GM23338 (cell line): Measurements from ENCODE around the gene AP1M1. TPM values are rescaled to one million over a fixed set of nuclear protein-coding genes. Genes with fewer than 3 reads are reported as not detected.

Experiments
- ATAC-seq: fragments of 200-7000 bp; cut with Tn5 transposase; 3 replicates; pipeline ENCODE4 v1.9.1; 2020
- DNase-seq: peaks from one replicate; pipeline ENCODE4 v3.0.0-alpha.2; 2015; ENCODE audit warnings: low spot score
- H2AFZ ChIP-seq: fragments of 200-600 bp; sonication (generic); 2 replicates; pipeline ENCODE4 v1.8.0; 2016; ENCODE audit warnings: antibody characterized with exemption, mild to moderate bottlenecking, moderate library complexity
- H3F3A ChIP-seq: fragments of 200-600 bp; sonication (generic); replicated peaks from 2 replicates; pipeline ENCODE4 v1.8.0; 2017; ENCODE audit warnings: antibody characterized with exemption, mixed run types, low read depth
- H3K27ac ChIP-seq: fragments of 200-600 bp; sonication (generic); 2 replicates; pipeline ENCODE4 v1.6.1; 2016; ENCODE audit warnings: low read depth
- H3K27me3 ChIP-seq: fragments of 200-600 bp; sonication (generic); 2 replicates; pipeline ENCODE4 v1.8.0; 2016; ENCODE audit warnings: mild to moderate bottlenecking, mixed run types, moderate library complexity; ENCODE audit not compliant: insufficient read depth
- H3K36me3 ChIP-seq: fragments of 200-600 bp; sonication (generic); 2 replicates; pipeline ENCODE4 v1.8.0; 2016; ENCODE audit warnings: mild to moderate bottlenecking; ENCODE audit not compliant: insufficient read depth
- H3K4me1 ChIP-seq: fragments of 200-600 bp; sonication (generic); 2 replicates; pipeline ENCODE4 v1.8.0; 2016; ENCODE audit warnings: mild to moderate bottlenecking, moderate library complexity; ENCODE audit not compliant: insufficient read depth
- H3K4me2 ChIP-seq: fragments of 200-600 bp; sonication (generic); 2 replicates; pipeline ENCODE4 v1.7.1; 2017; ENCODE audit warnings: mixed run types
- H3K4me3 ChIP-seq: fragments of 200-600 bp; sonication (generic); 2 replicates; pipeline ENCODE4 v1.6.1; 2016; ENCODE audit warnings: mixed run types
- H3K79me2 ChIP-seq: fragments of 200-600 bp; sonication (generic); replicated peaks from 2 replicates; pipeline ENCODE4 v1.8.0; 2017; ENCODE audit warnings: mild to moderate bottlenecking; ENCODE audit not compliant: insufficient read depth
- H3K9me2 ChIP-seq: fragments of 200-600 bp; sonication (generic); 2 replicates; pipeline ENCODE4 v1.8.0; 2017; ENCODE audit not compliant: insufficient read depth
- H4K20me1 ChIP-seq: fragments of 200-600 bp; sonication (generic); replicated peaks from 2 replicates; pipeline ENCODE4 v1.8.0; 2017; ENCODE audit warnings: mild to moderate bottlenecking; ENCODE audit not compliant: insufficient read depth
- H3K27ac Mint-ChIP-seq: 2 replicates; pipeline ENCODE4 v1.8.0; 2020; ENCODE audit warnings: inconsistent platforms, mild to moderate bottlenecking, moderate library complexity, mixed read lengths
- H3K27me3 Mint-ChIP-seq: 3 replicates; pipeline ENCODE4 v1.8.0; 2022; ENCODE audit warnings: low read depth, mild to moderate bottlenecking, moderate library complexity, mixed read lengths, inconsistent platforms; ENCODE audit not compliant: insufficient read depth, poor library complexity
- H3K36me3 Mint-ChIP-seq: 3 replicates; pipeline ENCODE4 v1.8.0; 2021; ENCODE audit warnings: low read depth, mild to moderate bottlenecking, inconsistent platforms, moderate library complexity, mixed read lengths
- H3K4me1 Mint-ChIP-seq: 3 replicates; pipeline ENCODE4 v1.8.0; 2020; ENCODE audit warnings: mild to moderate bottlenecking, inconsistent platforms, mixed read lengths
- H3K4me3 Mint-ChIP-seq: 3 replicates; pipeline ENCODE4 v1.8.0; 2021; ENCODE audit warnings: moderate library complexity, mild to moderate bottlenecking, inconsistent platforms, mixed read lengths
- H3K9me3 Mint-ChIP-seq: 3 replicates; pipeline ENCODE4 v1.8.0; 2020; ENCODE audit warnings: moderate library complexity, mild to moderate bottlenecking, inconsistent platforms, mixed read lengths
- CREB1 ChIP-seq: fragments of 250-450 bp; sonication (Bioruptor Pico); IDR thresholded peaks from 2 replicates; pipeline ENCODE4 v1.5.0; 2020; ENCODE audit warnings: low read depth, mild to moderate bottlenecking, moderate library complexity
- EZH2 ChIP-seq: fragments of 200-600 bp; sonication (generic); IDR thresholded peaks from one replicate; pipeline ENCODE4 v1.8.0; 2017; ENCODE audit warnings: antibody characterized with exemption, mild to moderate bottlenecking, low read depth; ENCODE audit not compliant: unreplicated experiment
- EZH2phosphoT487 ChIP-seq: fragments of 200-600 bp; sonication (generic); IDR thresholded peaks from one replicate; pipeline ENCODE4 v1.8.1; 2018; ENCODE audit warnings: antibody characterized with exemption; ENCODE audit not compliant: unreplicated experiment
- JUNB ChIP-seq: IDR thresholded peaks from one replicate; pipeline ENCODE4 v1.6.1; 2016; ENCODE audit warnings: antibody characterized with exemption; ENCODE audit not compliant: unreplicated experiment
- NANOG ChIP-seq: IDR thresholded peaks from 2 replicates; pipeline ENCODE4 v1.6.1; 2016; ENCODE audit warnings: antibody characterized with exemption, borderline replicate concordance
- POLR2AphosphoS5 ChIP-seq: IDR thresholded peaks from 2 replicates; pipeline ENCODE4 v1.6.1; 2016; ENCODE audit warnings: antibody characterized with exemption, low read depth
- STAT1 ChIP-seq: IDR thresholded peaks from one replicate; pipeline ENCODE4 v1.6.1; 2016; ENCODE audit warnings: antibody characterized with exemption; ENCODE audit not compliant: unreplicated experiment
- ZNF114 ChIP-seq: fragments of 250-450 bp; sonication (Bioruptor Pico); IDR thresholded peaks from 2 replicates; pipeline ENCODE4 v1.5.0; 2020; ENCODE audit warnings: mild to moderate bottlenecking, moderate library complexity
- ZNF331 ChIP-seq: fragments of 250-450 bp; sonication (Bioruptor Pico); IDR thresholded peaks from 2 replicates; pipeline ENCODE4 v1.5.0; 2020; ENCODE audit warnings: low read depth, mild to moderate bottlenecking, moderate library complexity
- polyA plus RNA-seq: library from polyadenylated mRNA; unstranded; fragments of >200 nt; fragmentation: Nextera tagmentation; extraction: Ambion mirVana; gene quantifications from 2 replicates; pipeline ENCODE4 v1.2.1, GENCODE V29; 2016
- total RNA-seq: library from RNA; depleted of rRNA; stranded (reverse); fragments of >200 nt; shearing (Covaris generic); gene quantifications from 2 replicates; pipeline ENCODE4 v1.2.3, GENCODE V29; 2014
- TF ChIP-seq, protein P1 (sequence below), 2 experiments: fragments of 200-600 bp in 1 of 2; sonication (generic) in 1 of 2; conservative IDR thresholded peaks; 2 replicates each; pipeline versions ENCODE4 v1.5.1 to v1.6.1; 2016 to 2017; ENCODE audit warnings: antibody characterized with exemption in 2 of 2, low read depth in 2 of 2, mild to moderate bottlenecking in 2 of 2, moderate library complexity in 1 of 2
- TF ChIP-seq, protein P2 (sequence below): IDR thresholded peaks from one replicate; pipeline ENCODE4 v1.6.1; 2018; ENCODE audit warnings: antibody characterized with exemption; ENCODE audit not compliant: unreplicated experiment
- TF ChIP-seq, protein P3 (sequence below): IDR thresholded peaks from 2 replicates; pipeline ENCODE4 v1.6.1; 2016; ENCODE audit warnings: antibody characterized with exemption

AP1M1 gene
- total and polyA plus RNA-seq, 2 experiments from 2014 or later: 22.0 to 32.0 TPM

DNA sequence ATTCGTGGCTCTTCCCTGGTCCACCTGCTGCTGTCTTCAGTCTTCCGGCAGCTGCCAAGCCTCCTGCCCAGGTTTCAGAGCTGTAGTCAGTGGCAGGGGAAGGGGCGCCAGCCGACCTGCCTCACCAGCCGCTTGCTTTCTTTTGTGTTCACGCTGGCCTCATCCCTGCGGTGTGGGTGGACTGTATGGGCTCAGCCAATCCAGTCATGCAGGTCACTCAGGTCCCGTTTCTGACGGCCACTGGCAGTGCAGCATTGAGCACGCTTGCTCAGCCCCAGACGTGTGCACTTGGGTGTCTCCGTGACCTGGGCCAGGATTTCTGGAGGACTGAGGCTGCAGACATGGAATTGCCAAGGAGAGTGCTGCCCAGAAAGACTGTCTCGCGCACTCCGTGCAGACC lies 26.0 kb downstream of the AP1M1 start (continued):
- TF ChIP-seq, protein P1, sequence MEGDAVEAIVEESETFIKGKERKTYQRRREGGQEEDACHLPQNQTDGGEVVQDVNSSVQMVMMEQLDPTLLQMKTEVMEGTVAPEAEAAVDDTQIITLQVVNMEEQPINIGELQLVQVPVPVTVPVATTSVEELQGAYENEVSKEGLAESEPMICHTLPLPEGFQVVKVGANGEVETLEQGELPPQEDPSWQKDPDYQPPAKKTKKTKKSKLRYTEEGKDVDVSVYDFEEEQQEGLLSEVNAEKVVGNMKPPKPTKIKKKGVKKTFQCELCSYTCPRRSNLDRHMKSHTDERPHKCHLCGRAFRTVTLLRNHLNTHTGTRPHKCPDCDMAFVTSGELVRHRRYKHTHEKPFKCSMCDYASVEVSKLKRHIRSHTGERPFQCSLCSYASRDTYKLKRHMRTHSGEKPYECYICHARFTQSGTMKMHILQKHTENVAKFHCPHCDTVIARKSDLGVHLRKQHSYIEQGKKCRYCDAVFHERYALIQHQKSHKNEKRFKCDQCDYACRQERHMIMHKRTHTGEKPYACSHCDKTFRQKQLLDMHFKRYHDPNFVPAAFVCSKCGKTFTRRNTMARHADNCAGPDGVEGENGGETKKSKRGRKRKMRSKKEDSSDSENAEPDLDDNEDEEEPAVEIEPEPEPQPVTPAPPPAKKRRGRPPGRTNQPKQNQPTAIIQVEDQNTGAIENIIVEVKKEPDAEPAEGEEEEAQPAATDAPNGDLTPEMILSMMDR (conservative IDR thresholded peaks at IDR 0.05; ENCODE audit: low read depth in 2 of 2): no peak
- TF ChIP-seq, protein P2, sequence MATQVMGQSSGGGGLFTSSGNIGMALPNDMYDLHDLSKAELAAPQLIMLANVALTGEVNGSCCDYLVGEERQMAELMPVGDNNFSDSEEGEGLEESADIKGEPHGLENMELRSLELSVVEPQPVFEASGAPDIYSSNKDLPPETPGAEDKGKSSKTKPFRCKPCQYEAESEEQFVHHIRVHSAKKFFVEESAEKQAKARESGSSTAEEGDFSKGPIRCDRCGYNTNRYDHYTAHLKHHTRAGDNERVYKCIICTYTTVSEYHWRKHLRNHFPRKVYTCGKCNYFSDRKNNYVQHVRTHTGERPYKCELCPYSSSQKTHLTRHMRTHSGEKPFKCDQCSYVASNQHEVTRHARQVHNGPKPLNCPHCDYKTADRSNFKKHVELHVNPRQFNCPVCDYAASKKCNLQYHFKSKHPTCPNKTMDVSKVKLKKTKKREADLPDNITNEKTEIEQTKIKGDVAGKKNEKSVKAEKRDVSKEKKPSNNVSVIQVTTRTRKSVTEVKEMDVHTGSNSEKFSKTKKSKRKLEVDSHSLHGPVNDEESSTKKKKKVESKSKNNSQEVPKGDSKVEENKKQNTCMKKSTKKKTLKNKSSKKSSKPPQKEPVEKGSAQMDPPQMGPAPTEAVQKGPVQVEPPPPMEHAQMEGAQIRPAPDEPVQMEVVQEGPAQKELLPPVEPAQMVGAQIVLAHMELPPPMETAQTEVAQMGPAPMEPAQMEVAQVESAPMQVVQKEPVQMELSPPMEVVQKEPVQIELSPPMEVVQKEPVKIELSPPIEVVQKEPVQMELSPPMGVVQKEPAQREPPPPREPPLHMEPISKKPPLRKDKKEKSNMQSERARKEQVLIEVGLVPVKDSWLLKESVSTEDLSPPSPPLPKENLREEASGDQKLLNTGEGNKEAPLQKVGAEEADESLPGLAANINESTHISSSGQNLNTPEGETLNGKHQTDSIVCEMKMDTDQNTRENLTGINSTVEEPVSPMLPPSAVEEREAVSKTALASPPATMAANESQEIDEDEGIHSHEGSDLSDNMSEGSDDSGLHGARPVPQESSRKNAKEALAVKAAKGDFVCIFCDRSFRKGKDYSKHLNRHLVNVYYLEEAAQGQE: no peak
- TF ChIP-seq EZH2phosphoT487: no peak

DNA sequence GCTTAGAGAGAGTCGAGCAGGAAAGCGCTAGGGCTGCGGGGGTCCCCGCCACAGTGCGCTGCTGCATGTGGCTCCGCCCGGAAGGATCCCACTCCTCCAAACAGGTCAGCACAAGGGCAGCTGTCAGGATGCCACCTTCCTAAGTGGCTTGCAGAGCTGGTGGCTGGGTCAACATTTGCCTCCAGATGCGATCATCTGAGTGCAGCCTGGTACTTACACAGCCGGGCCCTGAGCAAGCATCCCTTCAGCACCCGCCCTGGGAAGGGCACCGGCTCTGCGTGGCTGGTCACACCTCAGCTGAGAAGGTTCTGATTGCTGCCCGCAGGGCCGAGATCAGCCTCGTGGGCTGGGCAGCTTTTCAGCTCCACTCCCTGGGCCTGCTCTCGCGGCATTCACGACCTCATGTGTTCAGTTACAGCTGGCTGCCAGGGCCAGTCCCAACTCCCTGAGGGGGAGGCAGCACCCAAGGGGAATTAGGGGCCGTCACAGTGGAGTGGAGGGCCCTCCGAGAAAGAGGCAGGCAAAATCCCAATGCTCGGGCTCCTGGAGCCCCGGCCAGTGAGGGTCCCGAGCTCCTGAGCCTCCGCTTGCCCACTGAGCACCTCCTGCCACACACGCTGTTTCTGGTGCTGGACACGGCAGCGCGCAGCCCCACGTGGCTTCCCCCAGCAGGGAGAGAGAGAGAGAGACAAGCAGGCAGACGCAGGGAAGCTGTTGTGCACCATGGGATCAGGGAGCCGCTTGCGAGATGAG lies 26.8 kb downstream of the AP1M1 start:
- no peak for ATAC-seq
- H3K4me2 ChIP-seq: no peak overlapping the region
- Mint-ChIP-seq H3K36me3 (peaks cover 37% of the 10 kb centered on the region), H3K4me3 (no peak overlapping the region), H3K4me1 (no peaks in the 10 kb centered on the region), H3K27me3 (peaks cover 8% of the 10 kb centered on the region), H3K27ac (no peak overlapping the region), H3K9me3 (peaks cover 35% of the 10 kb centered on the region)
- no peaks in the 10 kb centered on the region for H3K79me2 ChIP-seq
- H2AFZ ChIP-seq: no peak overlapping the region
- H3F3A ChIP-seq: no peaks in the 10 kb centered on the region
- DNase-seq: no peak
- H3K36me3 ChIP-seq: peaks cover 16% of the 10 kb centered on the region; the same call in 1 of the 2 replicates
- H3K9me2 ChIP-seq: no peaks in the 10 kb centered on the region
- H3K27me3 ChIP-seq: no peaks in the 10 kb centered on the region
- no peaks in the 10 kb centered on the region for H4K20me1 ChIP-seq
- H3K4me1 ChIP-seq: no peaks in the 10 kb centered on the region
- H3K4me3 ChIP-seq: no peak overlapping the region
- no peak overlapping the region for H3K27ac ChIP-seq
- TF ChIP-seq EZH2 (no peak), POLR2AphosphoS5 (no peak), STAT1 (no peak), JUNB (no peak), ZNF331 (CRISPR knock-in tag) (no peak), CREB1 (CRISPR knock-in tag) (no peak), NANOG (no peak), EZH2phosphoT487 (no peak), ZNF114 (CRISPR knock-in tag) (no peak)
- TF ChIP-seq, protein P1 (conservative IDR thresholded peaks at IDR 0.05; ENCODE audit: low read depth in 2 of 2): no peak
- TF ChIP-seq, protein P3, sequence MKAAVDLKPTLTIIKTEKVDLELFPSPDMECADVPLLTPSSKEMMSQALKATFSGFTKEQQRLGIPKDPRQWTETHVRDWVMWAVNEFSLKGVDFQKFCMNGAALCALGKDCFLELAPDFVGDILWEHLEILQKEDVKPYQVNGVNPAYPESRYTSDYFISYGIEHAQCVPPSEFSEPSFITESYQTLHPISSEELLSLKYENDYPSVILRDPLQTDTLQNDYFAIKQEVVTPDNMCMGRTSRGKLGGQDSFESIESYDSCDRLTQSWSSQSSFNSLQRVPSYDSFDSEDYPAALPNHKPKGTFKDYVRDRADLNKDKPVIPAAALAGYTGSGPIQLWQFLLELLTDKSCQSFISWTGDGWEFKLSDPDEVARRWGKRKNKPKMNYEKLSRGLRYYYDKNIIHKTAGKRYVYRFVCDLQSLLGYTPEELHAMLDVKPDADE: no peak
